Measurements from ENCODE around the gene EFNB2. TPM values are rescaled to one million over a fixed set of nuclear protein-coding genes. Genes with fewer than 3 reads are reported as not detected.

EFNB2 gene
- total and polyA plus RNA-seq, 12 donors = 5.2 to 21.4 (median 12.6) TPM

- Histone ChIP-seq H3K27ac (peak overlapping the region in 2 of 5 donors; percentile 85 to 96), H3K9me3 (replicated peaks in 1 of 3) (no peaks in the 10 kb centered on the region), H3K36me3 (replicated peaks in 1 of 2) (no peaks in the 10 kb centered on the region), H3K4me1 (replicated peaks in 1 of 2) (peaks cover 15 to 42% of the 10 kb centered on the region in 2 donors), H3K4me3 (peak overlapping the region in 2 of 4 donors; percentile 63 to 96), H3K27me3 (no peaks in the 10 kb centered on the region)
- no peak for TF ChIP-seq POLR2A (IDR thresholded peaks at IDR 0.05)
- no peak for DNase-seq
- 25 to 28% (median 25%) methylated on average over 11 of the region's 11 CpGs for WGBS, 4 donors
- intact Hi-C loops (cut with DNase I) = no loop called here
Observed at GRCh38 chr13:106568299-106569003, 33.0 kb upstream of the EFNB2 start.

GRCh38 chr13:106567474-106568298 lies 32.2 kb upstream of the EFNB2 start, which contains the start of gene ARGLU1:
ARGLU1 (minus strand) TSS chr13:106568137; CDS start chr13:106567919, 218 bp downstream.
- peak within 1 kb of the TSS; percentile 63 to 96 (median 88) for H3K4me3 ChIP-seq
- peak within 1 kb of the TSS; percentile 84 to 96 (median 89) for H3K27ac ChIP-seq
- intact Hi-C loops (cut with DNase I) = no loop called here
- no peaks in the 10 kb centered on the region for H3K27me3 ChIP-seq
- peaks cover 15 to 50% of the 10 kb centered on the region in 2 donors for H3K4me1 ChIP-seq (replicated peaks in 1 of 2)
- 0 to 2% (median 1%) methylated on average over 42 to 108 of the region's 108 CpGs for WGBS, 4 donors
- H3K36me3 ChIP-seq (replicated peaks in 1 of 2) = no peaks in the 10 kb centered on the region
- TF ChIP-seq, protein P1, sequence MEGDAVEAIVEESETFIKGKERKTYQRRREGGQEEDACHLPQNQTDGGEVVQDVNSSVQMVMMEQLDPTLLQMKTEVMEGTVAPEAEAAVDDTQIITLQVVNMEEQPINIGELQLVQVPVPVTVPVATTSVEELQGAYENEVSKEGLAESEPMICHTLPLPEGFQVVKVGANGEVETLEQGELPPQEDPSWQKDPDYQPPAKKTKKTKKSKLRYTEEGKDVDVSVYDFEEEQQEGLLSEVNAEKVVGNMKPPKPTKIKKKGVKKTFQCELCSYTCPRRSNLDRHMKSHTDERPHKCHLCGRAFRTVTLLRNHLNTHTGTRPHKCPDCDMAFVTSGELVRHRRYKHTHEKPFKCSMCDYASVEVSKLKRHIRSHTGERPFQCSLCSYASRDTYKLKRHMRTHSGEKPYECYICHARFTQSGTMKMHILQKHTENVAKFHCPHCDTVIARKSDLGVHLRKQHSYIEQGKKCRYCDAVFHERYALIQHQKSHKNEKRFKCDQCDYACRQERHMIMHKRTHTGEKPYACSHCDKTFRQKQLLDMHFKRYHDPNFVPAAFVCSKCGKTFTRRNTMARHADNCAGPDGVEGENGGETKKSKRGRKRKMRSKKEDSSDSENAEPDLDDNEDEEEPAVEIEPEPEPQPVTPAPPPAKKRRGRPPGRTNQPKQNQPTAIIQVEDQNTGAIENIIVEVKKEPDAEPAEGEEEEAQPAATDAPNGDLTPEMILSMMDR (IDR thresholded peaks at IDR 0.05) = no peak
- TF ChIP-seq POLR2A (IDR thresholded peaks at IDR 0.05) = peak; percentile 79 to 82
- H3K9me3 ChIP-seq (replicated peaks in 1 of 3) = no peaks in the 10 kb centered on the region
- peak; percentile 90 to 96 (median 96) for DNase-seq

- WGBS, 4 donors = 1% methylated on average over 34 of the region's 34 CpGs
- no peaks in the 10 kb centered on the region for H3K9me3 ChIP-seq (replicated peaks in 1 of 3)
- peak overlapping the region; percentile 84 to 96 (median 89) for H3K27ac ChIP-seq
- intact Hi-C loops (cut with DNase I) = no loop called here
- TF ChIP-seq, protein P1 (IDR thresholded peaks at IDR 0.05) = no peak
- peak in 1 of 2 donors; percentile 31 for TF ChIP-seq POLR2A (IDR thresholded peaks at IDR 0.05)
- no peaks in the 10 kb centered on the region for H3K27me3 ChIP-seq
- DNase-seq = peak; percentile 57 to 72 (median 69)
- peak overlapping the region; percentile 63 to 96 (median 88) for H3K4me3 ChIP-seq
- no peaks in the 10 kb centered on the region for H3K36me3 ChIP-seq (replicated peaks in 1 of 2)
- peaks cover 15 to 58% of the 10 kb centered on the region in 2 donors for H3K4me1 ChIP-seq (replicated peaks in 1 of 2)
Observed at GRCh38 chr13:106566641-106567473, 31.4 kb upstream of the EFNB2 start.

- H3K4me1 ChIP-seq (replicated peaks in 1 of 2) = peaks cover 15 to 68% of the 10 kb centered on the region in 2 donors
- H3K36me3 ChIP-seq (replicated peaks in 1 of 2) = no peaks in the 10 kb centered on the region
- TF ChIP-seq POLR2A (IDR thresholded peaks at IDR 0.05) = no peak
- TF ChIP-seq, protein P1 (IDR thresholded peaks at IDR 0.05) = no peak
- no peaks in the 10 kb centered on the region for H3K27me3 ChIP-seq
- H3K27ac ChIP-seq = no peak overlapping the region
- WGBS, 4 donors = 48 to 56% (median 51%) methylated on average over 4 of the region's 4 CpGs
- H3K4me3 ChIP-seq = peak overlapping the region in 1 of 4 donors; percentile 7
- DNase-seq = no peak
- intact Hi-C loops (cut with DNase I) = no loop called here
- H3K9me3 ChIP-seq (replicated peaks in 1 of 3) = no peaks in the 10 kb centered on the region
Observed at GRCh38 chr13:106565127-106565775, 29.8 kb upstream of the EFNB2 start.

Measured in adrenal gland (tissue), 12 donors.